CD4-positive, alpha-beta T cell treated with Interleukin-12 subunit alpha and Interleukin-12 subunit beta, for 1 hour (primary cell): ENCODE measurements around the gene YWHAG.
"Not testable (repeated sequence)": the region's sequence is repeated elsewhere in the genome, so short reads cannot be mapped to it uniquely, and the experiment has no call there.

Experiments used
- DNase-seq: peaks from one replicate; pipeline ENCODE4 v3.0.0-alpha.2; 2020

YWHAG gene

GRCh38 chr7:76358481-76359110 lies at the start of gene YWHAG:
Gene YWHAG, minus strand, starts transcription at chr7:76358991. Its CDS starts 183 bp downstream, at chr7:76358808.
- peak; percentile 89 for DNase-seq

DNA sequence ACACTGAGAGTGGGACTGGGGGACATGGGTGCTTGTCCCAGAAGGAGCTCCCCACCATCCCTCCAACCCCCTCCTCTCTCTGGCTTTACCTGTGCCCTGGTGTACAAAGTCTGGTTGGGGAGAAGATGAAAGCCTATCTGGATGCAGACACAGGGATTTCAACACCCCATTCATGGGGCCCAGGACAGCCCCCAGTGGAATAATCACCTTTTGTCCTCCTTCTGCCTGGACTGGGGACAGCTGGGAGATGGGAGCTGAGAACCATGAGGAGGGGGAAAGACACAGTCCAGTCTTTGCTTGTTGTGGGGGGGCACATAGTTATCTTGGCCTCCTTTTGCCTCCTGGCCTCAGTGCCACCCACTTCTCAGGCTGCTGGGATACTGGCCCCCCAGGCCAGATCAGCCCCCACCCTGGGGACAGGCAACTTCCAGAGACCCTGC lies 49.4 kb upstream of the YWHAG start:
- no peak for DNase-seq

DNA sequence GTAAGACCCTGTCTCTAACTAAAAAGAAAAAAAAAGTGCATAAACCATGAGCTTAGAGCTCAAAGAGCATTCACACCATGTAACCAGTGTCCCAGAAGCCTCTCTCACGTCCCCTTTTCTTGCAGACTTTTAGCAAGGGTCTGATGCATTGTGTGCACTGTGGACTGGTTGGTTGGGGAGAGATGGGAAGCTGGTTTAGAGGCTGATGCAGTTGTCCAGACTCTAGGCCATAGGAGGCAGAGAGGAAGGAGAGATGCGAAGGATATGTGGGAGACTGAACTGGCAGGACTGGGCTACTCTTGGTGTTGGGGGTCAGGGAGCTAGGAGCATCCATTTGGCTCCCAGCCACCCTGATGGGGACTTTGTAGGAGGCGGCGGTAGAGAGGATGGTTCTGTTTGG lies 48.9 kb upstream of the YWHAG start:
- no peak for DNase-seq

- DNase-seq, result no peak
These were observed 46.9 kb upstream of the YWHAG start for GRCh38 chr7:76405738-76406137.

DNA sequence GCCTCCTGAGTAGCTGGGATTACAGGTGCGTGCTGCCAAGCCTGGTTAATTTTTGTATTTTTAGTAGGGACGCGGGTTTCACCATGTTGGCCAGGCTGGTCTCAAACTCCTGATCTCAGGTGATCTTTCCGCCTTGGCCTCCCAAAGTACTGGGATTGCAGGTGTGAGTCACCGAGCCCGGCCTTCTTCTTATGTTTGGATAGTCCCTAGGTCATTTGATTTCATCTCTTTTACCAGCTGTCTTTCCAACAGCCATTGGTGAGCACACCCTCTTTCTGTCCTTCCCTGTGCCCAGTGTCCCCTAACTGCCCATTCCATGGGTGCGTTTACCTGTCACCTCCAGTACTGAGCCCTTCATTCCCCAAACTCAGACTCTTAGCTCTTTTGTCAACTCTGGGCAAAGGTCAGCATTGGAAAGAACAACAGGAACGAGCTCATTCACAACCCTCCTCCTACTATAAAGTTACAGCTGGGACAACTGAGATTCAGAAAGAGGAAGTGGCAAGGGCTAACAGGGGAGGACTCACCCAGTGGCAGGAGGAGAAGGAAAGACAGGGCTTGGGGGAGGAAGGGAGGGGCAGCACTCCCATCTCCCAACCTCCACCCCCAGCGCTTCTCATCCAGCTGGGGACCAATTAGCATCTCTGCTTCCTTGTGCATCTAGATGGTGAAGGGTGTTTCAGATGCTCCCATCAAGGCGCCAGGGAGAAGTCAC lies 45.1 kb upstream of the YWHAG start:
- no peak for DNase-seq

- DNase-seq, result not testable (repeated sequence)
These were observed 44.3 kb upstream of the YWHAG start for GRCh38 chr7:76403097-76403496.

DNA sequence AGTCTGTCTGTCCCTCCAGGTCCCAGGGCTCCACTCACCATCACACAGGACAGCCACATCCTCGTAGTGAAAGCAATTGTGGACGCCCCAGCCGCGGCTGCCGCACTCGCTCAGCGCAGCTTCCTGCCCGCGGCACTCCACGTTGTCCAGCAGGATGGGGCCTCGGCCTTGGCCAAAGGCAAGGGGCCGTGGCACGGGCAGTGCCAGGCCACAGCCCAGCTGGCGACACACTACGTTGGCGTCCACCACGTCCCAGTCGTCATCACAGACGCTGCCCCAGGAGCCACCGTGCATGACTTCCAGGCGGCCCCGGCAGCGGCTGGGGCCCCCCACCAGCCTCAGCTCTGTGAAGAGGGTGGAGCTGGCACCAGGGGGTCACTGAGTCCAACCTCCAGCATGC lies 41.5 kb upstream of the YWHAG start:
- no peak for DNase-seq

DNA sequence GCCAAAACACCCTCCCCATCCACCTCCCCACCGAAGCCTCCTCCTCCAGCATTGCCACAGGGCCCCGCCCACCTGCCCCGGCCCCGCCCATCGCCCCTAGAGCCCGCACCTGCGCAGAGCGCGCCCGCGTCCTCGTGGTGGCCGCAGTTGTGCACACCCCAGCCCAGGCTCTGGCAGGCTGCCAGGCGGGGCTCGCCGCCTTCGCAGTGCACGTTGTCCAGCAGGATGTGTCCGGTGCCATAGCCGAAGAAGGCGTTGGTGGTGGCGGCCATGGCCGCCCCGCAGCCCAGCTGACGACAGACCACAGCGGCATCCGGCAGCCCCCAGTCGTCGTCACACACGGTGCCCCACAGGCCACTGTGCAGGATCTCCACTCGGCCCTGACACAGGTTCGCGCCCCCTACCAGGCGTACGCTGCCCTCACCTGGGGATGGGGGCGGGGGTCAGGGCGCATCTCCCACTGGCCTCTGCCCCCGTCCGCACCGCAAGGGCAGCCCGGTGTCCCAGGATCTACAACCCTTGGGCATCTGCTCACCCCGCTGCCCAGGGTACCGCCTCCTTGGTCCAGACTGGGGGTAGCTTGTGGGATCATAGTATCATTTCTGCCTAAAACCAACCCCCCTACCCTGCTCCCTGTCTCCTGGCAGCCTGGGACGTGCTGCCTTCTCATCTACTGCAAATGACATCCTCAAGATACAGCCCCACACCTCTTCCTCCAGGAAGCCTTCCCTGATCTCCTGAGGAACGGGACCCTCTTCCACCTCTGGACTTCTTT lies 38.8 kb upstream of the YWHAG start:
- peak; percentile 89 for DNase-seq

DNA sequence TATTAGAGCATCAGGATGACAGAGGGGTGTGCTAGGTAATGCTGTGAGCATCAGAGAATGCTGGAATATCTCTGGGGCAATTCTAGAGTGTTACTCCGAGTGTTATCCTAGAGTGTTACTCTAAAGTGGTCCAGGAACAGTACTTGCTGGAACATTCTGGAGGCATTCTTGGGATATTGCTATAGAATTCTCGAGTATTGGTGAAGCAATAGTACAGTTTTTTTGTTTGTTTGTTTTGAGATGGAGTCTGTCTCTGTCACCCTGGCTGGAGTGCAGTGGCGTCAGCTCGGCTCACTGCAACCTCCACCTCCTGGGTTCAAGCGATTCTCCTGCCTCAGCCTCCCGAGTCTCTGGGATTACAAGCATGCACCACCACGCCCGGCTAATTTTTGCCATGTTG lies 38.1 kb upstream of the YWHAG start:
- no peak for DNase-seq

GRCh38 chr7:76395965-76396726 lies 37.4 kb upstream of the YWHAG start:
- DNase-seq, result no peak

- DNase-seq, result not testable (repeated sequence)
These were observed 36.8 kb upstream of the YWHAG start for GRCh38 chr7:76395605-76395964.

- no peak for DNase-seq
These were observed 36.2 kb upstream of the YWHAG start for GRCh38 chr7:76394957-76395356.

- DNase-seq, result peak; percentile 93
These were observed 34.6 kb upstream of the YWHAG start for GRCh38 chr7:76393116-76394031.

- no peak for DNase-seq
These were observed 33.8 kb upstream of the YWHAG start for GRCh38 chr7:76392531-76393115.

DNA sequence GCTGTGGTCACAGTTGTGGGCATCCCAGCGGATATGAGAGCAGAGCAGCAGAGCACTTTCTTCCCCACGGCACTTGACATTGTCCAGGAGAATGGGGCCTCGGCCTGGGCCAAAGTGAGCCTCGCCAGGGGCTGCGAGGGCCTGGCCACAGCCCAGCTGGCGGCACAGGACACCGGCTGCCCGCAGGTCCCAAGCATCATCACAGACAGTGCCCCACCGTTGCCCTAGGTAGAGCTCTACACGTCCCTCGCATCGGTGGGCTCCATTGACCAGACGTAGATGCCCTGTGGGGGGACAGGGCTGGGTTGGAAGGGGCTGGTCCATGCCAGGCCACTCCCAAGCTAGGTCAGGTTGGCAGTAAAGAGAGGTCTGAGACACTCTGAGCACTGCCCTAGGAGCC lies 31.3 kb upstream of the YWHAG start:
- no peak for DNase-seq

GRCh38 chr7:76387789-76388188 lies 29.0 kb upstream of the YWHAG start:
- not testable (repeated sequence) for DNase-seq

DNA sequence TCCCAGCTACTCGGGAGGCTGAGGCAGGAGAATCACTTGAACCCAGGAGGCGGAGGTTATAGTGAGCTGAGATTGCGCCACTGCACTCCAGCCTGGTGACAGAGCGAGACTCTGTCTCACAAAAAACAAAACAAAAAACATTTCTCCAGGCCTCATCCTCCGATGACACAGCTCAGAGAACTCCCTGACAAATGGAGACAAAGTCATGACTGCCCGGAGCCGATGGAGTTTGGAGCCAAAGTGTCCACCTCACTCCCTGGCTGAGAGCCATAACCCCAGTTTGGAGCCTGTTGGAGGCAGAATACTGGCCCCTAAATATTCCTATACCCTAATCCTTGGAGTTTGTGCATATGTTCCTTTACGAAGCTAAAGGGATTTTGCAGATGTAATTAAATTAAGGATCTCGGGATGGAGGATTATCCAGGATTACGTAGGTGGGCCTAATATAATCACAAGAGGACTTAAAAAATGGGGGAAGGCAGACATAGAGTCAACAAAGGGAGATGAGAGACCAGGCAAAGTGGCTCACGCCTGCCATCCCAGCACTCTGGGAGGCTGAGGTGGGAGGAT lies 28.0 kb upstream of the YWHAG start:
- DNase-seq, result no peak

DNA sequence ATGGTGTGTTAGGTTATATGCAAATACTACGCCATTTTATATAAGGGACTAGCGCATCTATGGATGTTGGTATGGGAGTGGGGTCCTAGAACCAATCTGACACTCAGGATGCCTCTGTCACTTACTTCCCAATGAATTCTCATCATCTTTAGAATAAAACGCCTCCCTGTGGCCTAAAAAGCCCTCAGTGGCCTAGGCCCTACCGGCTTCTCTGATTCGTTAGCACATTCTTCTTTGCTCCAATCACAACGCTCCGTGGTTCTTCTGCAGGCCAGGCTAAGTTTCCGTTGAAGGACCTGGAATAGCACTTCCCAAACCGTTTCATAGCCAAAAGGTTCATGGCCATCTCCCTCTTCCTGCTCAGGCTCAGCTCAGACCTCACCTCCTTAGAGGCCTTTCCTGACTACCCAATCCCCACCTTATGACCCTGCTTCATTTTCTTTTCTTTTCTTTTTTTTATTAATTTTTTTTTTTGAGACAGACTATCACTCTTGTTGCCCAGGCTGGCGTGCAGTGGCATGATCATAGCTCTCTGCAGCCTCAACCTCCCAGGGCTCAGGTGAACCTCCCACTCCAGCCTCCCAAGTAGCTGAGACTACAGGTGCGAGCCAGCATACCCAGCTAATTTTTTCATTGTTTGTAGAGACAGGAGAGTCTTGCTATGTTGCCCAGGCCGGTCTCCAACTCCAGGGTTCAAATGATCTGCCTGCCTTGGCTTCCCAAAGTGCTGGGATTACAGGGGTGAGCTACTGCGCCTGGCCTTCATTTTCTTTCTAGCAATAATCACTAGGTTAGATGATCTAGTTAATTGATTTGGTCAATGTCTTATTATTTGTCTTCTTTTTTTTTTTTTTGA lies 24.5 kb upstream of the YWHAG start:
- DNase-seq, result no peak

GRCh38 chr7:76381814-76382213 lies 23.0 kb upstream of the YWHAG start:
- DNase-seq, result no peak

- no peak for DNase-seq
These were observed 21.8 kb upstream of the YWHAG start for GRCh38 chr7:76380623-76380966.
